Spleen (tissue), 11 donors: ENCODE results near the gene DMXL1. TPM values are rescaled to one million over a fixed set of nuclear protein-coding genes. Genes with fewer than 3 reads are reported as not detected.

Experiments
- DNase-seq: peaks from one replicate; pipeline ENCODE4 v3.0.0-alpha.2; 2020
- H3K27ac ChIP-seq, 8 donors: fragments of 200-600 bp; sonication (generic) in 7 of 8; 1 replicate in 4 of 8; 2 replicates in 4 of 8; pipeline versions ENCODE4 v1.5.0 to v1.8.0; 2016 to 2021; ENCODE audit warnings: inconsistent platforms in 4 of 8, mild to moderate bottlenecking in 4 of 8, moderate library complexity in 1 of 8
- H3K27me3 ChIP-seq, 7 donors: fragments of 200-600 bp; sonication (generic) in 6 of 7; replicated peaks in 1 of 7; 1 replicate in 4 of 7; 2 replicates in 3 of 7; pipeline versions ENCODE4 v1.5.0 to v1.8.0; 2016 to 2021; ENCODE audit warnings: inconsistent platforms in 3 of 7, mild to moderate bottlenecking in 1 of 7
- H3K36me3 ChIP-seq, 6 donors: fragments of 200-600 bp; sonication (generic) in 5 of 6; 1 replicate in 4 of 6; 2 replicates in 2 of 6; pipeline versions ENCODE4 v1.5.0 to v1.8.0; 2016 to 2021; ENCODE audit warnings: inconsistent platforms in 2 of 6
- H3K4me1 ChIP-seq, 6 donors: fragments of 200-600 bp; sonication (generic) in 5 of 6; 1 replicate in 3 of 6; 2 replicates in 3 of 6; pipeline versions ENCODE4 v1.5.0 to v1.8.0; 2016 to 2021; ENCODE audit warnings: inconsistent platforms in 3 of 6
- H3K4me3 ChIP-seq, 8 donors: fragments of 200-600 bp; sonication (generic) in 7 of 8; 1 replicate in 4 of 8; 2 replicates in 4 of 8; pipeline versions ENCODE4 v1.5.0 to v1.8.0; 2016 to 2021; ENCODE audit warnings: inconsistent platforms in 4 of 8, mild to moderate bottlenecking in 4 of 8, moderate library complexity in 2 of 8
- H3K9me3 ChIP-seq, 8 donors: fragments of 200-600 bp; sonication (generic) in 7 of 8; 1 replicate in 4 of 8; 2 replicates in 4 of 8; pipeline versions ENCODE4 v1.5.0 to v1.8.0; 2016 to 2021; ENCODE audit warnings: inconsistent platforms in 4 of 8
- CTCF ChIP-seq, 11 experiments: fragments of 200-600 bp in 7 of 11; fragments of 450-650 bp in 4 of 11; sonication (generic) in 4 of 11; IDR thresholded peaks in 8 of 11; conservative IDR thresholded peaks in 3 of 11; 1 replicate in 7 of 11; 2 replicates in 4 of 11; pipeline versions ENCODE4 v1.4.0 to v1.8.0; 2016 to 2021; ENCODE audit warnings: antibody characterized with exemption in 11 of 11, inconsistent platforms in 4 of 11, mild to moderate bottlenecking in 1 of 11
- POLR2A ChIP-seq, 3 donors: fragments of 450-650 bp; IDR thresholded peaks; one replicate each; pipeline ENCODE4 v1.5.1; 2017; ENCODE audit warnings: antibody characterized with exemption in 3 of 3, mild to moderate bottlenecking in 1 of 3
- POLR2AphosphoS5 ChIP-seq, 3 donors: sonication (generic); formaldehyde crosslinking; IDR thresholded peaks; one replicate each; pipeline ENCODE4 v1.5.1; 2017; ENCODE audit warnings: antibody characterized with exemption in 3 of 3
- WGBS, 5 donors: extraction: QIAGEN DNeasy Blood & Tissue Kit in 3 of 5; methylation state at CpG; one replicate each; pipeline versions ENCODE4 v1.1.5 to v1.1.7; 2013 to 2018; 5-methylcytosine and 5-hydroxymethylcytosine counted together
- intact Hi-C: fragments of 100-400 bp; cut with DNase I; formaldehyde crosslinking; loops from one replicate; pipeline ENCODE4 v1.15.0; 2023; ENCODE audit warnings: low total_unique reads
- polyA plus RNA-seq, 3 donors: library from polyadenylated mRNA; stranded (reverse); fragments of 200-250 nt; gene quantifications; one replicate each; pipeline ENCODE4 v1.2.1, GENCODE V29; 2013
- total RNA-seq, 7 donors: library from RNA; depleted of rRNA in 3 of 7; stranded (reverse); fragments of >200 nt in 3 of 7; fragmentation: NEBNext Ultra II Directional in 4 of 7; extraction: Animal tissue kit (Norgen Biotek cat#: 25700) in 4 of 7; gene quantifications; one replicate each; pipeline versions ENCODE4 v1.1.0 to v1.2.1, GENCODE V29; 2016 to 2021
- donor health status: healthy with polysubstance abuse.
- donor health status: DM: no; HTN: no; CAD: no; lungs with moderate emphysema.
- donor health status: DM: no; HTN: no; CAD: no.
- donor health status: Bipolar disorder and iron deficiency.
- donor health status: healthy.
- donor health status: DM: no; HTN: no; CAD: no.
- donor health status: DM: yes; HTN: yes; CAD: no.

Gene DMXL1
- total and polyA plus RNA-seq, 10 donors = 19.3 to 89.9 (median 72.0) TPM

- WGBS, 5 donors = 2 to 8% (median 4%) methylated on average over 24 of the region's 24 CpGs
Measured at GRCh38 chr5:119269061-119269944, 198.4 kb downstream of the DMXL1 start.

GRCh38 chr5:119270121-119270565, 199.3 kb downstream of the DMXL1 start:
- Histone ChIP-seq H3K27me3 (no peaks in the 10 kb centered on the region), H3K36me3 (no peaks in the 10 kb centered on the region), H3K4me3 (peak overlapping the region in 7 of 8 donors; percentile 64 to 90 (median 85)), H3K9me3 (no peaks in the 10 kb centered on the region), H3K4me1 (peaks cover 28 to 74% (median 62%) of the 10 kb centered on the region in 6 donors), H3K27ac (peak overlapping the region in 7 of 8 donors; percentile 89 to 98 (median 96))
- intact Hi-C loops = no loop called here
- no peak for DNase-seq
- WGBS, 5 donors = 39 to 71% (median 42%) methylated on average over 5 of the region's 5 CpGs
- TF ChIP-seq POLR2A (IDR thresholded peaks at IDR 0.05) (no peak), POLR2AphosphoS5 (IDR thresholded peaks at IDR 0.05) (no peak), CTCF (IDR thresholded peaks at IDR 0.05 in 8 of 11, conservative IDR thresholded peaks at IDR 0.05 in 3 of 11) (no peak)

More at GRCh38 chr5:119269061-119269944, 198.4 kb downstream of the DMXL1 start:
- DNase-seq = peak; percentile 88
- TF ChIP-seq CTCF (IDR thresholded peaks at IDR 0.05 in 8 of 11, conservative IDR thresholded peaks at IDR 0.05 in 3 of 11) (no peak), POLR2AphosphoS5 (IDR thresholded peaks at IDR 0.05) (peak in 2 of 3 donors; percentile 4 to 18)
- Histone ChIP-seq H3K4me3 (peak overlapping the region; percentile 64 to 97 (median 86)), H3K9me3 (no peaks in the 10 kb centered on the region), H3K36me3 (no peaks in the 10 kb centered on the region), H3K27me3 (no peaks in the 10 kb centered on the region), H3K27ac (peak overlapping the region; percentile 89 to 98 (median 96)), H3K4me1 (peaks cover 22 to 66% (median 54%) of the 10 kb centered on the region in 6 donors)
- intact Hi-C loops = loop anchor here (10.0 kb wide), 1 partner anchor 285 kb away; the partner anchor contains the start of gene DTWD2

- WGBS, 5 donors = 57 to 73% (median 71%) methylated on average over 6 of the region's 6 CpGs
- no peak for TF ChIP-seq POLR2A (IDR thresholded peaks at IDR 0.05)
- no peak for TF ChIP-seq POLR2AphosphoS5 (IDR thresholded peaks at IDR 0.05)
- TF ChIP-seq CTCF (IDR thresholded peaks at IDR 0.05 in 8 of 11, conservative IDR thresholded peaks at IDR 0.05 in 3 of 11) = no peak
Measured at GRCh38 chr5:119270960-119271757, 200.3 kb downstream of the DMXL1 start.

More at GRCh38 chr5:119270960-119271757, 200.3 kb downstream of the DMXL1 start:
- Histone ChIP-seq H3K9me3 (no peaks in the 10 kb centered on the region), H3K36me3 (no peaks in the 10 kb centered on the region), H3K27me3 (no peaks in the 10 kb centered on the region), H3K4me1 (peaks cover 31 to 84% (median 73%) of the 10 kb centered on the region in 6 donors), H3K4me3 (peak overlapping the region in 6 of 8 donors; percentile 2 to 90 (median 84)), H3K27ac (peak overlapping the region; percentile 23 to 98 (median 96))
- intact Hi-C loops = no loop called here
- no peak for DNase-seq
